GM23248 (cell line): ENCODE results near the gene S100A3. TPM values are rescaled to one million over a fixed set of nuclear protein-coding genes. Genes with fewer than 3 reads are reported as not detected.

Source experiments
- DNase-seq: peaks from one replicate; pipeline ENCODE4 v3.0.0-alpha.2; 2015
- H2AFZ ChIP-seq: fragments of 200-600 bp; sonication (generic); 2 replicates; pipeline ENCODE4 v1.6.1; 2016; ENCODE audit warnings: antibody characterized with exemption
- H3F3A ChIP-seq: fragments of 200-600 bp; sonication (generic); 2 replicates; pipeline ENCODE4 v1.6.1; 2016; ENCODE audit warnings: mild to moderate bottlenecking, antibody characterized with exemption, mixed run types; ENCODE audit not compliant: insufficient read depth
- H3K27ac ChIP-seq: fragments of 200-600 bp; sonication (generic); 2 replicates; pipeline ENCODE4 v1.5.1; 2016; ENCODE audit warnings: mild to moderate bottlenecking
- H3K27me3 ChIP-seq: fragments of 200-600 bp; sonication (generic); replicated peaks from 2 replicates; pipeline ENCODE4 v1.6.1; 2016; ENCODE audit warnings: mild to moderate bottlenecking; ENCODE audit not compliant: insufficient read depth
- H3K36me3 ChIP-seq: fragments of 200-600 bp; sonication (generic); 2 replicates; pipeline ENCODE4 v1.6.1; 2016; ENCODE audit warnings: low read depth, mild to moderate bottlenecking
- H3K4me1 ChIP-seq: fragments of 200-600 bp; sonication (generic); 2 replicates; pipeline ENCODE4 v1.6.1; 2016; ENCODE audit warnings: mild to moderate bottlenecking; ENCODE audit not compliant: insufficient read depth
- H3K4me2 ChIP-seq: fragments of 200-600 bp; sonication (generic); one replicate; pipeline ENCODE4 v1.6.1; 2016; ENCODE audit warnings: mild to moderate bottlenecking; ENCODE audit not compliant: unreplicated experiment
- H3K4me3 ChIP-seq: fragments of 200-600 bp; sonication (generic); 2 replicates; pipeline ENCODE4 v1.5.1; 2016; ENCODE audit warnings: mild to moderate bottlenecking
- H3K79me2 ChIP-seq: fragments of 200-600 bp; sonication (generic); 2 replicates; pipeline ENCODE4 v1.6.1; 2016; ENCODE audit warnings: mild to moderate bottlenecking; ENCODE audit not compliant: insufficient read depth
- H3K9ac ChIP-seq: fragments of 200-600 bp; sonication (generic); 2 replicates; pipeline ENCODE4 v1.6.1; 2016; ENCODE audit warnings: mild to moderate bottlenecking
- H3K9me2 ChIP-seq: fragments of 200-600 bp; sonication (generic); 2 replicates; pipeline ENCODE4 v1.6.1; 2016; ENCODE audit warnings: mixed run types, mild to moderate bottlenecking, moderate library complexity; ENCODE audit not compliant: insufficient read depth
- H3K9me3 ChIP-seq: fragments of 200-600 bp; sonication (generic); one replicate; pipeline ENCODE4 v1.6.1; 2017; ENCODE audit warnings: low read depth
- H4K20me1 ChIP-seq: fragments of 200-600 bp; sonication (generic); 2 replicates; pipeline ENCODE4 v1.6.0; 2016; ENCODE audit not compliant: insufficient read depth
- EZH2 ChIP-seq: fragments of 200-600 bp; sonication (generic); IDR thresholded peaks from 2 replicates; pipeline ENCODE4 v1.6.1; 2018; ENCODE audit warnings: antibody characterized with exemption, mild to moderate bottlenecking; ENCODE audit not compliant: insufficient read depth, poor library complexity, severe bottlenecking
- EZH2phosphoT487 ChIP-seq: fragments of 200-600 bp; sonication (generic); IDR thresholded peaks from 2 replicates; pipeline ENCODE4 v1.6.1; 2018; ENCODE audit warnings: antibody characterized with exemption, moderate library complexity, mild to moderate bottlenecking, low read depth; ENCODE audit not compliant: insufficient read depth
- WGBS, 2 experiments: methylation state at CpG; one replicate each; pipeline ENCODE4 v1.1.6; 2015 to 2017; ENCODE audit warnings: low lambda C conversion rate in 2 of 2, low coverage in 1 of 2; ENCODE audit errors: missing lambda C conversion rate in 2 of 2; 5-methylcytosine and 5-hydroxymethylcytosine counted together
- in situ Hi-C: fragments of 300-500 bp; cut with MboI; formaldehyde crosslinking; loops from 2 replicates; pipeline ENCODE4 v1.15.0; 2020
- polyA plus RNA-seq: library from polyadenylated mRNA; unstranded; fragments of >200 nt; fragmentation: Nextera tagmentation; extraction: Ambion mirVana; gene quantifications from 2 replicates; pipeline ENCODE4 v1.2.1, GENCODE V29; 2016
- total RNA-seq: library from RNA; depleted of rRNA; stranded (reverse); fragments of >200 nt; shearing (Covaris generic); gene quantifications from 2 replicates; pipeline ENCODE4 v1.2.3, GENCODE V29; 2014; rRNA removed

The S100A3 gene
- total RNA-seq: 2.2 and 3.8 TPM in 2 replicates
- polyA plus RNA-seq: 7.5 and 8.0 TPM in 2 replicates

- Histone ChIP-seq H3K9ac (peak within 1 kb of the TSS; percentile 71), H2AFZ (peak within 1 kb of the TSS; percentile 56)
Measured at GRCh38 chr1:153548722-153549688, at the start of gene S100A3. Gene S100A3 (minus strand): TSS chr1:153549258. CDS start chr1:153548485, 773 bp downstream.

GRCh38 chr1:153598309-153599172, 49.5 kb upstream of the S100A3 start:
- peaks cover 10% of the 10 kb centered on the region; the same call in 1 of the 2 replicates for H3K36me3 ChIP-seq
- no peaks in the 10 kb centered on the region for H3K79me2 ChIP-seq
- H4K20me1 ChIP-seq: no peaks in the 10 kb centered on the region
- H3F3A ChIP-seq: peaks cover 62% of the 10 kb centered on the region
- in situ Hi-C loops: no loop called here
- DNase-seq: peak; percentile 58
- no peak for TF ChIP-seq EZH2phosphoT487
- TF ChIP-seq EZH2: no peak
- H3K4me1 ChIP-seq: peaks cover 22% of the 10 kb centered on the region; the same call in 1 of the 2 replicates
- H3K9me3 ChIP-seq: no peaks in the 10 kb centered on the region
- H3K27ac ChIP-seq: peak overlapping the region; percentile 39
- no peak overlapping the region for H3K4me3 ChIP-seq
- WGBS, 2 experiments: 66 to 67% methylated on average over 7 of the region's 7 CpGs
- no peak overlapping the region for H3K9ac ChIP-seq
- no peak overlapping the region for H2AFZ ChIP-seq
- no peaks in the 10 kb centered on the region for H3K9me2 ChIP-seq
- H3K4me2 ChIP-seq: peak overlapping the region; percentile 38
- H3K27me3 ChIP-seq: no peaks in the 10 kb centered on the region

More at GRCh38 chr1:153548722-153549688, at the start of gene S100A3:
- 24% methylated on average over 14 of the region's 14 CpGs for WGBS, 2 experiments
- Histone ChIP-seq H3K4me2 (peak within 1 kb of the TSS; percentile 65), H3K27me3 (no peaks in the 10 kb centered on the region), H3K27ac (peak within 1 kb of the TSS; percentile 86), H4K20me1 (no peaks in the 10 kb centered on the region), H3K4me3 (peak within 1 kb of the TSS; percentile 28; the same call in 1 of the 2 replicates), H3K9me2 (no peaks in the 10 kb centered on the region), H3K9me3 (no peaks in the 10 kb centered on the region), H3F3A (peaks cover 31% of the 10 kb centered on the region), H3K4me1 (peaks cover 72% of the 10 kb centered on the region), H3K36me3 (no peaks in the 10 kb centered on the region), H3K79me2 (peaks cover 20% of the 10 kb centered on the region)
- TF ChIP-seq EZH2phosphoT487 (no peak), EZH2 (no peak)
- DNase-seq: peak; percentile 96
- in situ Hi-C loops: no loop called here

GRCh38 chr1:153597206-153597605, 48.1 kb upstream of the S100A3 start:
- 76 to 80% methylated on average over 6 of the region's 6 CpGs for WGBS, 2 experiments
- Histone ChIP-seq H3K4me2 (no peak overlapping the region), H3F3A (peaks cover 48% of the 10 kb centered on the region), H3K9me2 (no peaks in the 10 kb centered on the region), H3K9me3 (no peaks in the 10 kb centered on the region), H3K4me3 (no peak overlapping the region), H3K36me3 (peaks cover 10% of the 10 kb centered on the region; the same call in 1 of the 2 replicates), H3K9ac (no peak overlapping the region), H3K79me2 (no peaks in the 10 kb centered on the region), H4K20me1 (no peaks in the 10 kb centered on the region), H2AFZ (no peak overlapping the region), H3K4me1 (peaks cover 22% of the 10 kb centered on the region; the same call in 1 of the 2 replicates), H3K27me3 (no peaks in the 10 kb centered on the region), H3K27ac (peak overlapping the region; percentile 45)
- TF ChIP-seq EZH2 (no peak), EZH2phosphoT487 (no peak)
- in situ Hi-C loops: no loop called here
- peak; percentile 73 for DNase-seq

DNA sequence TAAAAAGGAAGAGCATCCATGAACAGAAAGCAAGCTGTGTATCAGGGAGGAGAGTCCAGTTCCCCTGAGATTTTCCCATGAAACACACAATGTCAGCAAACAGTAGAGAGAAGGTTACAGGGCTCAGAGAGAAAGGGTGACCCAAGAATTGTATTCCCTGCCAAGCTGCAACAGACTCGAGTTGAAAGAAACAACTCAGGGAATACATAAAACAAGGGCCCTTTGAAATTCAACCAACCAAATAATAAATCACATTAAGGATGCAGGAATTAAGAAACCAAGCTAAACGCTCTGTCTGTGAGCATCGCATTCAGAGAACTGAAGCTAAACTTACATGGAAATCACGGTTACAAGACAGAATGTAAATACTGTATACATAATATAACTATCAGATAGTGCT, 43.7 kb upstream of the S100A3 start:
- H3K9ac ChIP-seq: no peak overlapping the region
- H3K36me3 ChIP-seq: no peaks in the 10 kb centered on the region
- peaks cover 16% of the 10 kb centered on the region for H3F3A ChIP-seq
- no peaks in the 10 kb centered on the region for H3K79me2 ChIP-seq
- no peak for TF ChIP-seq EZH2
- TF ChIP-seq EZH2phosphoT487: no peak
- WGBS, 2 experiments: 71 to 74% methylated on average over 4 of the region's 4 CpGs
- no peaks in the 10 kb centered on the region for H3K9me2 ChIP-seq
- no peaks in the 10 kb centered on the region for H3K9me3 ChIP-seq
- H3K4me3 ChIP-seq: no peak overlapping the region
- in situ Hi-C loops: no loop called here
- no peak overlapping the region for H3K27ac ChIP-seq
- DNase-seq: no peak
- H3K27me3 ChIP-seq: no peaks in the 10 kb centered on the region
- H3K4me2 ChIP-seq: no peak overlapping the region
- no peaks in the 10 kb centered on the region for H4K20me1 ChIP-seq
- 0 out of 2 replicates have a peak, but pooled peaks cover 6% of the 10 kb centered on the region for H3K4me1 ChIP-seq
- H2AFZ ChIP-seq: no peak overlapping the region
